NK-92 treated with Interleukin-12 subunit alpha and Interleukin-12 subunit beta, amount 100 ng/mL, for 24 hours (cell line): ENCODE results near the gene PWP2.
"Not testable (repeated sequence)": the region's sequence is repeated elsewhere in the genome, so short reads cannot be mapped to it uniquely, and the experiment has no call there.

ENCODE experiments used
- DNase-seq: peaks from one replicate; lab custom pipeline; 2025; lab: John Stamatoyannopoulos, UW

PWP2 gene

DNA sequence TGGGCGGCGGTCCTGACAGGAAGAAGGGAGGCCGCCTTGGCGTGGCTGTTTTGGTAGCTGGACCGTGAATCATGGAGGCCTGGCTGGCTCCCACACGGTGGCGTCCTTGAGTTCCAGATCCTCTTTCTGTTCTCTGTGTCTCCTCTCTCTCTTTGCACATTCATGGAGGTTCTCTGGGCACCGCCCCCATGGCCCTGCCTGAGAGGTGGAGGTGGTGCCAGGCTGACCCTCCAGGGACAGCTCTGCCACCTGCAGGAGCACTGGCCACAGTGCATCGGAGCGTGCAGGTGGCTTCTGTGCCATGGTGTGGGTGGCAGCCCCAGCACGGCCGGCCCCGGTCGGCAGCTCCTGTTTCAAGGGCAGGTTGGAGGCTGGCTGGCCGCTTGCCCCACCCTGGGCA lies 30.8 kb downstream of the PWP2 start:
- not testable (repeated sequence) for DNase-seq

DNA sequence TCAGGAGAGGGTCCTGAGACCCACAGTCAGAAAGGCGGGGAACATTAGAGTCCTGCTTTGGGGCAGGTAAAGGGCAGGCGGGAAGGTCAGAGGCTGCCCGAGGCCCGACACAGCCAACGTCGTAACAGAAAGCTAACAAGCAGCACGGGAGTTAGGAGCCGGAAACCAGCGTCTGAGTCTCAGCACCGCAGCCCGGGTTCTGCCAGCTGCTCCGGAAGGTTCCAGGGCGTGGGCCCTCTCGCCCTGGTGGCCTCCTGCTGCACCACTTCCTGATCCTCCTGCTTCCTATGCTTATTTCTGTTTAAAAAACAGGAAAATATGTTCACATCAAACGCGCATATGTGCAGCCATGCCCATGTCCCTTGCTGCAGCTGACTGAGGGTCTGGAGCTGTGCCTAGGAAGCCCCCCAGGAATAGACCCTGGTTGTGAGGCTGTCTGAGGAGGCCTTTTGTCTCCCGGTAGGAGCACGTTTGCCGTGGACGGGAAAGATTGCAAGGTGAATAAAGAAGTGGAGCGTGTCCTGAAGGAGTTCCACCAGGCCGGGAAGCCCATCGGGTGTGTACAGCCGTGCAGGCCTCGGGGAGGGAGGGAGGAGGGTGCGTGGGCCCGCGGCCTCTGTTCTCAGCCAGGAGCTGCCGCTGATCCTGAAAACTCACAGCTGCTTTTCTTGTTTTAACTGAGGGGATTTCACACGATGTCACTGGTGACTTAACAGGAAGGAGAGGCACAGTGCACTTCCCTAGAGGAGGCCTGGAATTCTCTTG lies 32.8 kb downstream of the PWP2 start:
- not testable (repeated sequence) for DNase-seq

DNA sequence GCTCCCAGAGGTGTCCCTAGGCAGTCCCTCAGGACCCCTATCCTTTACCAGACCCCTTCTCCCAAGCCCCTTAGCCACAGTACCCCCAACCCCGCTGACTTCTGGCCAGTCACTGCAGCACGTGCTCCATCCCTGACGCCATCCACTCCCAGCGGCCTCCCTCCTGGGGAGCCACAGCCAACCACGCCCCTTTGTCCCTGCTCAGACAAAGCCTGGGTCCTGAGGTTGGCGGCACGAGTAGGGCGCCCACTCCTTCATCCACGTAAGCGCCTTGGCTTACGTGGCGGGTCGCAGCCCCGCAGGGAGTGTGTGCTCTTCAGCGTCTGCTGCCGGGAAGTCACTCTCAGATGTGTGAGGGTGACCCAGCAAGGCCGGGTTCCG lies 33.3 kb downstream of the PWP2 start:
- DNase-seq, result not testable (repeated sequence)

DNA sequence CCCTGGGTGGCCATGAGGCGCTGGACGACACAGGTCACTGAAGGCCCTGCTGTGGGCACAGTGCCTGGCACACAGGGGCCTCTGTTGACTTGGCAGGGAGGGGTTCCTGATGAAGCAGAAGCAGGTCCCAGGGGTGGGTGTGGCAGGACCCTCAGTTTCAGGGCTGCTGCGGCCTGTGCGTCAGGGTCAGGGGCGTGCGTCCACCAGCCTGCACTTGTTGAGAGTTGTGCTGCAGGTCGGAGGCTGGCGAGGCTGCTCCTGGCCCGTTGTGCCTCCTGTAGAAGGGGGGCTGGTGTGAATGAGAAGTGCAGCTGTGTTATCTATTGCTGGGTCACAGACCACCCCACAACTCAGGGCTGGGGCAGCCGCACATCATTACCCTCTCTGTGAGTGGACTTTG lies 35.3 kb downstream of the PWP2 start:
- not testable (repeated sequence) for DNase-seq

DNA sequence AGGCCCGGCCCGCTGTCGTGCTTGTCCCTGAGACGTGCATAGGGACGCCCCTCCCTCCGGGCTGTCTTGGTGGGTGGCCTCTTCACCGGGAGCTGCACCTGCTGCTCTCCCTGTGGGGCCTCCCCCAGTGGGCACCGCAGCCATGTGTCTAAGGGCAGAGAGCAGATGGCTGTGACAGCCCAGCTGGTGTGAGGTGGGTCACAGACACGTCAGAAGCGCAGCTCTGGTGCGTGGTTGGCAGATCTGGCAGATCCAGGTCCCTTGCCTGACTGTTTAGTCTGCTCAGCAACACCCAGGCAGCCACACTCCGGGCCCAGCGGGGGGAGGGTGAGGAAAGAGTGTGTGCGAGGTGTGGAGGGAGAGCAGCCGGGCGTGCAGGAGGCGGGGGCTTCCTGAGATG lies 36.2 kb downstream of the PWP2 start:
- not testable (repeated sequence) for DNase-seq

DNA sequence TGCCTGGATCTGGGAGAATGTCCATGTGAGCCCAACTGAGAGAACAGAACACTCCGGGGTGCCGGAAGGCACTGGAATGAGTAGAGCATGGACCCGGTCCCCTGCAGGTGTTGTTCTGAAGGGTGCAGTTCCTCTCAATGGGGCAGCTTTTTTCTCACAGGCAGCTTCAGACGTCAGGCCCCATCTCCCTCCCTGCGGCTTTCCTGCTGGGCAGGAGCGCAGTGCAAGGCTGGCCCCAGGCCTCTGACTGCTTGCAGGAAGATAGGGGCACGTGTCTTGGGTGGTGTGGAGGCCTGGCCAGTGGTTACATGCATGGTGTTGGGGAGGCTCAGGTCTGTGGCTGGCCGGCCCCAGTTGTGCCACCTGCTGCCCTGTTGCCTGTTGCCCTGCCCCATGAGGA lies 36.8 kb downstream of the PWP2 start:
- not testable (repeated sequence) for DNase-seq

DNA sequence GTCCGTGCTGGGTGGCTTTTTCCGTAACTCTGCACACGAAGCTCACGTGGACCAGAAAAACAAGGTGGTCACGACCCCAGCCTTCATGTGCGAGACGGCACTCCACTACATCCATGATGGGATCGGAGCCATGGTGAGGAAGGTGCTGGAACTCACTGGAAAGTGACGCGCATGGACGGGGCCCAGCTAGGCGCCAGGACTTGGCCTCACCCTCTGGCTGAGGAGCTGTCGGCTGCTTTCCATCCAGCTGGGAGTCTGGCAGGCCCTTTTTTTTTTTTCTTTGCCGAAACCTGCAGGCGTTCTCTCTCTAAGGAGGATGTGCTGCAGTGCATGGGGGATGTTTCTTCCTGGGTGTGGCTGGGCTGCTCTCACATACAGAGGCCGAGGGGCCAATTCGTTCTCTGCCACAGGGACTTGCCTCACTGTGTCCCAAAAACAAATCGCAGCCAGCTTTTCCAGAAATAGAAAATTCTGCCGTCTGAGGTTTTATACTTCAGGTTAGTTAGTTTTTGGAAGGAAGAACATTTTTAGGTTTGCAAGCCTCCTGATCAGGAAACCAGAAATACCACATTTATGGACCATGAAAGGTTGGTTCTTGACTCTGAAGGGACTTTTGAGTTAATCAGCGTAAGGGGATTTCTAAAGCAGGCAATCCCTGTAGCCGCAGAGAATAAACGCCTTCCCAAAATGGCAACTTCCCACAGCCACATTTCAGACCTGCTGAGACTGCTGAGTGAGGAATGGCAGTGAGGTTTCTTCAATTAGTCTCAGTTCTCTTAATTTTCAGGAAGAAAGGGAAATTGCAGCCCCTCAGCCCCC lies 37.8 kb downstream of the PWP2 start:
- not testable (repeated sequence) for DNase-seq

DNA sequence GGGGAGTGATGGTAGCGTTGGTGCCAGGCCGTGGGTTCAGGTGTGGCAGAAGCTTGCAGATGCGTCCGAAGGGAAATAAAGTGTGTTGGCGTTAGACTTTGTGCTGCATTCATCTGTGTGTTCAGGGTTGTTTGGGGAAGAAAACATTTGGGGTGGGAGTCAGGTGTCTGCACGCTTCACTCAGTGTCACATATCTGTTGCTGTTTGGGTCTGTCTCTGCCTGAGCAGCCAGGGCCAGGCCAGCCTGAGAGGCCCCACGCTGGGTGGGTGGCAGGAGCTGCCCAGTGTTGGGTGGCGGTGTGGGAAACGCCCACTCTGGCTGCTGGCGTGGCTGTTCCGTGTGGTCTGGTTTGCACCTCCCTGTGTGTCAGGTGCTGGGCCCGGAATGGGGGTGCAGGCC lies 38.4 kb downstream of the PWP2 start:
- not testable (repeated sequence) for DNase-seq

DNA sequence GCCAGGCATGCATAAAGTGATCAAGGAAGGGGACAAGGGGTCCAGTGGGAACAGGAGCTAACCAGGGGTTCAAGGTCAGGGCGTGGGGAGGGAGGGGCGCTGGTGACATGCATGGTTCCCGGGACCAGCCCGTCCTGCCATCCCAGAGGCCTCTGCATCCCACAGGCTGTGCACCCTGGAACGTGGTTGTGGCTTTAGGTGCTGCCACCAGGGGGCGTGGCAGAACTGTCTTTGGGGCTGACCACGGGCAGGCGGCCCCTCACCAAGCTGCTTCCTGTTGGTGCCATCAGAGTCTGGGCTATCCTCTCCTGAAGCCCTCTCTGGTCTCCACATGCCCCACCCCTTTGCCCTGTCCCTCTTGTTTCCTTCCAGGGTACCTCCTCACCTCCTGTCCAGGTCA lies 39.9 kb downstream of the PWP2 start:
- DNase-seq, result not testable (repeated sequence)

DNA sequence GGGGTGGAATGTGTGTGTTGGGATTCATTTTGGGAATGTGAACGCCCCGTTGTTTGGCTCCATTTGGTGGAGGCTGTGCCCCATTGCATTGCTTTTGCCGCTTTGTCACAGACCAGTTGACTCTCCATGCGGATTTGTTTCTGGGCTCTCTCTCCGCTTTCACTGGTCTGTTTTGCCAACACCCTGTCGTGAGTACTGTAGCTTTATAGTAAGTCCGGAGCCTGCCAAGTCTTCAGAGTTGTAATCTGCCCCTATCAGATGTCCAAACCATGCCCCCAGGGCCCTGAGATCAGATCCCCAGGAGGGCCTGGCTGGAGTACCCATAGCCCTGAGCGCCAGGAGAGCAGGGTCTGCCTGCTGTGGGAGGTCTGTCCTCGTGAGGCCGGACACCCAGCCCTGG lies 43.1 kb downstream of the PWP2 start:
- not testable (repeated sequence) for DNase-seq

DNA sequence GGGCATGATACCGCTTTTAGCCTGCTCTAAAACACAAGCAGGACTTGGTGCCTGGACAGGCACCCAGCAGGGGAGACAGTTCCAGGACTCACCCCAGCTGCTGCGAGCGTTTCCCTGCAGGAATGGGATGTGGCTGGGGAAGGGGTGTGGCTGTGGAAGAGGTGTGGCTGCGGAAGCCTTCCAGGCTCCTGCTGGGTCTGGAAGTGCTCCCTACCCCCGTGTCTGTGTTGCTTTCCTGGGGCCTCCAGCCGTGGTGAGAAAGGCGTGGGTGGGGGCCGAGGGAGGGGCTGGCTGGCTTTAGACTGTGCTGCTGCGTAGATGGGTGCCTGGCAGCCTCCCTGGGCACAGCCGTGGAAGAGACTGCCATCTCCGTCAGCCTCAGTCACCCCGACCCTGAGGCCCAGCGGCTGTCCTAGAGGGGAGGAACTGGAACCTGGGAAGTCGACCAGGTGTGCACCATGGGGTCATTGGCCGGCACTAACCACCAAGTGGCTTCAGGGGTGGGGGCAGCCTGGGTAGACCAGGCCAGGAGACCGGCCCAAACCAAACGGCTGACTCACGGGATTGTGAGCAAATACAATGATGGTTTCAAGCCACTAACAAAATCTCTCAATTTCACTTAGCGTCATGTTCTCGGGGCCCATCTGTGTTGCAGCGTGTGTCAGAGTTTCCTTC lies 46.2 kb downstream of the PWP2 start:
- not testable (repeated sequence) for DNase-seq

DNA sequence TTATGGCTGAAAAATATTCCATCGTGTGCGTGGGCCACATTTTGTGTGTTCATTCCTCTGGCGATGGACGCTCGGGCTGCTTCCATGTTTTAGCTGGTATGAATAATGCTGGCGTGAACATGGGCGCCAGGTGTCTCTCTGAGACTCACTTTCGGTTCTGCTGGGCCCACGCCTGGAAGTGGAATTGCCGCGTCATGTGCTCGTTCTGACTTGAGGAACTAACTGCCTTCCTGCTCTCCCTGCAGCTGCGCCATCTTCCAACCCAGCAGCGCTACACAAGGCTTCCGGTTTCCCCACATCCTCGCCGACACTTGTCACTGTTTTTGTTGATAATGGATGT lies 46.7 kb downstream of the PWP2 start:
- not testable (repeated sequence) for DNase-seq

DNA sequence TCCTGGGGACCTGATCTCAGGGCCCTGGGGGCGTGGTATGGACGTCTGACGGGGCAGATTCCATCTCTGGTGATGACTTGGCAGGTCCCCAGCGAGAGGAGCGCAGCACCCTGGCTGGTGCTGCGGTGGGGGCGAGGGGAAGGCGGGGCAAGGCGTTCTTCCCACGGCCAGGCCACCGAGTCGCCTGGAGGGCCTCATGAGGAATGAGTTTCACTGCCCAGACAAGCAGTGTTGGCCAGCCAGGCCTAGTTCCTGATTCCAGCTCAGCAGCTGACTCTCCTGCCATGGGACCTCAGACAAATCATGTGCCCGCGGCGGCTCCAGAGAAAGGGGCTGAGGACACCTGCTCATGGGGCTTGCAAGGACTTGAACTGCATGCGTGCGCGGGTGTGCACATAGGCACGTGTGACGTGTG lies 47.6 kb downstream of the PWP2 start:
- DNase-seq, result not testable (repeated sequence)

DNA sequence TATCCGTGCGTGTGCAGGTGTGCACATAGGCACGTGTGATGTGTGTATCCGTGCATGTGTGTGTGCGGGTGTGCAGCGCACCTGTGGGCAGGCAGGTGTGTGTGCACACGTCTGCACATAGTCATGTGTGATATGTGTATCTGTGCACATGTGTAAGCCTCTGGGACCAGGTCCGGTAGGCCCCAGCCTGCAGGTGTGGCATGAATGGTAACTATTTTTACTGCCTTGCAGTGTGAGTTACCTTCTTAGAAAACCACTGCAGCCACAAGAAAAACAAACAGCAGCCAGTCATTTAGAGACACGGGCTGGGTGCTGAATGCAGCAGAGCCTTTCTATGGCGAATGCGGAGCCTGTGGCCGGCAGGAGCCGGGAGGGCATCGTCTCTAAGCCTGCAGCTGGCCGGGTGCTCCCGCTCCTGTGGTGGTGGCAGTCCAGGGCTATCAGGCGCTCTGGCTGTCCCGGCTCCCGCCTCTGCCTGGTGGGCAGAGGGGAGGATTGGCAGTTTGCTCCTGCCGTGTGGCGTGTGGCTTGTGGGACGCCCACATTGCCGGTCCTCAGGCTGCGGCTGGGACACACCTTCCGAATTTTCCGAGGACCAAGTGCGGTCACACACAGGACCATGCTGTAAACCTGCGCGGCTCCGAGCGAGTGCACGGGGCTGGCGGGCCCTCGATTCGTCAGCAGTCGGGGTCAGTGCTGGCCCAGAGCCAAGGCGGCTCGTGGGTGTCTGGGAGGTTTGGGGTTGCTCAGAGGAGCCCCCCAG lies 48.2 kb downstream of the PWP2 start:
- not testable (repeated sequence) for DNase-seq

DNA sequence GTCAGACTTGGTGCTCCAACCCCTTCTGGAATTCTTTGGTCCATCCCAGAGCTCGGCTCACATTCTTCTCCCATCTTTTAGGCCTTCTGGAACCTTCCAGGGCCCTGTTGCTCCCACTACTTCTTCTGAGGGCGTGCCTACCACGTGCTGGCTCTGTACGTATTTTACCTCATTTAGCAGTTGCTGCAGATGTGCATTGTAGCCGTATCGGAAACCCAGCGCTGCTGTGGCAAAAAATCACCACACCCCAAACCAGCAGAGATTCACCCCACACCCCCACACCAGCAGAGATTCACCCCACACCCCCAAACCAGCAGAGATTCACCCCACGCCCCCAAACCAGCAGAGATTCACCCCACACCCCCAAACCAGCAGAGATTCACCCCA lies 48.8 kb downstream of the PWP2 start:
- not testable (repeated sequence) for DNase-seq

DNA sequence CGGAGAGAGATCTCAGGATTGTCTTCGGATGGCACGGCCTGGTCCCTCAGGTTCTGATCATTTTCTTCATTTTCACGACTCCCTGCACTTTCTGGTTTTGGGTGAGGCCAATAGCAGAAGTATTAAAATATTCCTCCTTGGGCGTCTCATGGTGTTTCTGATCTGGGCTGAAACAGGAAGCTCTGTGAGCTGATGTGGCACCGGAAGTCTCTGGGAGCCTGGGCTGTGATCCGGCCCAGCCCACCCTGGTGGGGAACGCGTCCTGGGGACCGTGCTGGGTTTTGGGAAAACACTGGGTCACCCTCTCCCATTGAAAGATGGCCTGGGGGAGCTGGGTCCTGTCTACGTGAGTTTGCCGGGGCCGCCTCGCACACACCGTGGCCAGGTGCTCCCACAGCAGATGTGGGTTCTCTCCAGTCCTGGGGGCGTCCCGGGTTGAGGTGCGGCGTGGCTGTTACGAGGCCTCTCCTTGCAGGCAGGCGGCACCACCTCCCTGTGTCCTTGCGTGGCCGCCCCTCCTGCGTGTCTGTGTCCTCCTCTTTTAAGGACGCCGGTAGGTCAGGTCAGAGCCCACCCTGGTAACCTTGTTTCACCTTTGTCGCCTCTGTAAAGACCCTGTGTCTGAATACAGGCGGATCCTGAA lies 50.4 kb downstream of the PWP2 start:
- DNase-seq, result not testable (repeated sequence)

DNA sequence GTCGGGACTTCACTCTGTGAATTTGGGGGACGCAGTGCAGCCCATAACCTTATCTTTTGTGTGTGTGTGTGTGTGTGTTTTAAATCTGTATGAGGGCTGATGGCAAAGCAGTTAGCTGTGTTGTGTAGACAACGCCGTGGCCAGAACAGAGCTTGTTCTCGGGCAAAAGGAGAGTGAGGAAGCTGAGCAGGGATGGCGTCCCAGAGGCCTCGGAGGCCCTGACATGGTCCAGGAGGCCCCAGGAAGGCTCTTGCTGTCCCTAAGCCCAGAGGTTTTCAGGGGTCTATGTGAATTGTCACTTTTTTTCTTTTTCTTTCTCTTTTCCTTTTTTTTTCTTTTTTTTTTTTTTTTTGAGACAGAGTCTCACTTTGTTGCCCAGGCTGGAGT lies 50.9 kb downstream of the PWP2 start:
- not testable (repeated sequence) for DNase-seq

DNA sequence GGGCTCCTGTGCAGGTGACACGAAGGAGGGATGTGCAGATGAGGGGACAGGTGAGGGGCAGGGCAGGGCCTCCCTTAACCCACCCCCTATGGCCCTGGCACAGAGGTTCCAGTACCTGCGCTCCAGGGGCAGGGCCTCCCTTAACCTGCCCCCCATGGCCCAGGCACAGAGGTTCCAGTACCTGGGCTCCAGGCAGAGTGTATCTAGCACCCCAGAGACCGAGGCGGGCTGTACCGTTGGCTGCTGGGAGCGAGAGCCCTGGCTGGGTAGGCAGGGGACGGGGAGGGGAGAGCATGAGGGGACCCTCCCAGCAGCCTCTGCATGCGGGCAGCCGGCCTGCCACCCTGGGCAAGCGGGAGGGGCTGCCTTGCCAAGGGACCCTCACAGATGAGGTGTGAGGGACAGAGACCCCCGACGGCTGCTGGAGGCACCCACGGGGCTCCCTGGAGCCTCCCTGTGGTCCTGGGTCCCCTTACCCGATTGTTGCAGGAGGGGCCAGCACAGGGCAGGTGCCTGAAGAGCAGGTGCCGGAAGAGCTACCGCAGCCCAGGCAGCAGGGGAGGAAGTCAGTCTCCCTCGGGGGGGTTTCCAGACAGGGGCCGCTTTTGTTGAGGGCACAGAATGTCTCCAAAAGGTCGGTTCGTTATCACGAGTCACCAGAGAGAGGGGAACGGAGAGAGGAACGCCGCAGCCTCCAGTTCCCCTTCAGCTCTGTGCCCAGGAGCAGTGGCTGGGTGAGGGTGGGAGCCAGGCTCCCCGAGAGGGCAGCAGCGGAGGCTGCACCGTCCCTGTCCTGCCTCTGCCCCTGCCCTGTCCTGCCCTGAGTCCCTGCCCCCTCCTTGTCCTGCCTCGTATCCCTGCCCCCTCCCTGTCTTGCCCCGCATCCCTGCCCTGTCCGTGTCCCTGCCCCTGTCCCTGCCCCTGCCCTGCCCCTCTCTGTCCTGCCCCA lies 52.4 kb downstream of the PWP2 start:
- DNase-seq, result not testable (repeated sequence)

DNA sequence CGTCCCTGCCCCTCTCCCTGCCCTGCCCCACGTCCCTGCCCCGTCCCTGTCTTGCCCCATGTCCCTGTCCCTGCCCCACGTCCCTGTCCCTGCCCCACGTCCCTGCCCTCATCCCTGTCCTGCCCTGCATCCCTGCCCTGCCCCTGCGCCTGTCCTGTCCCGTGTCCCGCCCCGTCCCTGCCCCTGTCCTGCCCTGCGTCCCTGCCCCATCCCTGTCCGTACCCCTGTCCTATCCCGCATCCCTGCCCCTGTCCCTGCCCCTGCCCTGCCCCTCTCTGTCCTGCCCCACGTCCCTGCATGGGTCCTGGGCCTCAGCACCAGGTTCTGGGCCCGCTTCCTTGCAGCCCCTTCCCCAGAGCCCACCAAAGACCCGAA lies 53.1 kb downstream of the PWP2 start:
- not testable (repeated sequence) for DNase-seq

DNA sequence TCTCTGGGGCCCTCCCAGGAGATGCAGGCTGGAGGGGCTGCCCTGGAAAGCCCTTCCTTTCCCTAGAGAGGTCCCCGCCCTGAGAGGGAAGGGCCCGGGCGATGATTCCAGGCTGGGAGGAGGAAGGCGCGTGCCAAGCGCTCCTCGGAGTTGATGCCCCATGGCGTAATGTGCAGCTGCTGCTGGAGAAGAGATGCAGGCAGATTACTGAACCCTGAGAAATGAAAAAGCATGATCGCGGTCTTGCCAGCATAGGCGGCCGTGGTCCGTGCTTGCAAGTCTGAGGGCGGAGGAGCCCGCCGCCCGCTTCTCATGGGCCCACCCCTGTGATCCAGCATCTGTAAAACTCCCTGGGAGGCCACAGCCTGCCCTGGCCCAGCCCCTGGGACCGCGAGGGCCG lies 53.6 kb downstream of the PWP2 start:
- not testable (repeated sequence) for DNase-seq
